Kidney (tissue), 14 donors: ENCODE measurements around the gene LIX1L. TPM values are rescaled to one million over a fixed set of nuclear protein-coding genes. Genes with fewer than 3 reads are reported as not detected.

Experiments
- DNase-seq, 5 donors: peaks; one replicate each; pipeline ENCODE4 v3.0.0-alpha.2; 2013 to 2020
- FAIRE-seq: peaks from 2 replicates; lab custom pipeline; 2012; peaks lifted over from hg19 to GRCh38; lab: Jason Lieb, UNC
- H3K27ac ChIP-seq, 2 donors: one replicate each; pipeline ENCODE4 v1.7.0; 2013; ENCODE audit warnings: low read depth in 2 of 2, low read length in 2 of 2, inconsistent platforms in 1 of 2
- H3K27me3 ChIP-seq: one replicate; pipeline ENCODE4 v1.7.1; 2013; ENCODE audit warnings: low read length, inconsistent platforms; ENCODE audit not compliant: control insufficient read depth, insufficient read depth
- H3K36me3 ChIP-seq, 3 donors: one replicate each; pipeline versions ENCODE4 v1.7.0 to v1.7.1; 2013; ENCODE audit warnings: low read length in 3 of 3, control low read depth in 1 of 3, inconsistent platforms in 1 of 3; ENCODE audit not compliant: insufficient read depth in 3 of 3, control insufficient read depth in 2 of 3
- H3K4me1 ChIP-seq, 3 donors: one replicate each; pipeline versions ENCODE4 v1.7.0 to v1.7.1; 2013; ENCODE audit warnings: low read length in 3 of 3, inconsistent platforms in 1 of 3, low read depth in 1 of 3; ENCODE audit not compliant: control insufficient read depth in 2 of 3, insufficient read depth in 2 of 3
- H3K4me3 ChIP-seq, 3 donors: one replicate each; pipeline versions ENCODE4 v1.7.0 to v1.8.1; 2013; ENCODE audit warnings: low read length in 3 of 3, control low read depth in 1 of 3, inconsistent platforms in 1 of 3
- H3K9ac ChIP-seq, 3 donors: one replicate each; pipeline versions ENCODE4 v1.7.0 to v1.7.1; 2013; ENCODE audit warnings: low read length in 3 of 3, control low read depth in 1 of 3, inconsistent platforms in 1 of 3
- H3K9me3 ChIP-seq, 3 donors: one replicate each; pipeline versions ENCODE4 v1.7.0 to v1.7.1; 2013; ENCODE audit warnings: low read length in 3 of 3, control low read depth in 1 of 3, inconsistent platforms in 1 of 3; ENCODE audit not compliant: control insufficient read depth in 2 of 3, insufficient read depth in 1 of 3
- CTCF ChIP-seq: IDR thresholded peaks from 3 replicates; pipeline ENCODE4 v1.5.1; 2012; ENCODE audit warnings: mild to moderate bottlenecking, moderate library complexity, borderline replicate concordance; ENCODE audit not compliant: insufficient read depth; ENCODE audit errors: extremely low read depth
- intact Hi-C: fragments of 100-400 bp; cut with DNase I; formaldehyde crosslinking; loops from one replicate; pipeline ENCODE4 v1.11.1; 2022
- polyA plus RNA-seq: library from polyadenylated mRNA; stranded (reverse); fragments of 350-450 nt; fragmentation: Illumina TruSeq; extraction: RNeasy Lipid Tissue Mini Kit (QIAGEN cat#74804); gene quantifications from one replicate; pipeline ENCODE4 v1.2.3, GENCODE V29; 2014; ENCODE audit warnings: low read depth, low replicate concordance; ENCODE audit not compliant: insufficient read depth
- total RNA-seq: library from RNA; stranded (reverse); fragmentation: NEBNext Ultra II Directional; extraction: Animal tissue kit (Norgen Biotek cat#: 25700); gene quantifications from one replicate; pipeline ENCODE4 v1.2.1, GENCODE V29; 2021
- donor health status: control.
- donor health status: control.
- donor health status: control.
- donor health status: control.
- donor health status: control.
- donor health status: DM: yes; HTN: yes; CAD: no.
- donor health status: Normal renal cell carcinoma (clear cell type).

Gene LIX1L
- total and polyA plus RNA-seq, 2 donors from 2014 or later, result 10.0 to 27.8 TPM

- DNase-seq (peak in 1 of 5 donors; percentile 58), FAIRE-seq (no peak)
- H3K4me1 ChIP-seq, result peaks cover 20 to 49% (median 45%) of the 10 kb centered on the region in 3 donors
- H3K27ac ChIP-seq, result peak overlapping the region; percentile 92 to 94
- H3K9ac ChIP-seq, result peak overlapping the region in 2 of 3 donors; percentile 34 to 49
- TF ChIP-seq CTCF, result no peak
- intact Hi-C loops, result no loop called here
- no peaks in the 10 kb centered on the region for H3K36me3 ChIP-seq
- no peaks in the 10 kb centered on the region for H3K9me3 ChIP-seq
- no peaks in the 10 kb centered on the region for H3K27me3 ChIP-seq
- H3K4me3 ChIP-seq, result peak overlapping the region; percentile 0 to 37 (median 30)
These were observed 22.1 kb upstream of the LIX1L start for GRCh38 chr1:145979746-145980456.

DNA sequence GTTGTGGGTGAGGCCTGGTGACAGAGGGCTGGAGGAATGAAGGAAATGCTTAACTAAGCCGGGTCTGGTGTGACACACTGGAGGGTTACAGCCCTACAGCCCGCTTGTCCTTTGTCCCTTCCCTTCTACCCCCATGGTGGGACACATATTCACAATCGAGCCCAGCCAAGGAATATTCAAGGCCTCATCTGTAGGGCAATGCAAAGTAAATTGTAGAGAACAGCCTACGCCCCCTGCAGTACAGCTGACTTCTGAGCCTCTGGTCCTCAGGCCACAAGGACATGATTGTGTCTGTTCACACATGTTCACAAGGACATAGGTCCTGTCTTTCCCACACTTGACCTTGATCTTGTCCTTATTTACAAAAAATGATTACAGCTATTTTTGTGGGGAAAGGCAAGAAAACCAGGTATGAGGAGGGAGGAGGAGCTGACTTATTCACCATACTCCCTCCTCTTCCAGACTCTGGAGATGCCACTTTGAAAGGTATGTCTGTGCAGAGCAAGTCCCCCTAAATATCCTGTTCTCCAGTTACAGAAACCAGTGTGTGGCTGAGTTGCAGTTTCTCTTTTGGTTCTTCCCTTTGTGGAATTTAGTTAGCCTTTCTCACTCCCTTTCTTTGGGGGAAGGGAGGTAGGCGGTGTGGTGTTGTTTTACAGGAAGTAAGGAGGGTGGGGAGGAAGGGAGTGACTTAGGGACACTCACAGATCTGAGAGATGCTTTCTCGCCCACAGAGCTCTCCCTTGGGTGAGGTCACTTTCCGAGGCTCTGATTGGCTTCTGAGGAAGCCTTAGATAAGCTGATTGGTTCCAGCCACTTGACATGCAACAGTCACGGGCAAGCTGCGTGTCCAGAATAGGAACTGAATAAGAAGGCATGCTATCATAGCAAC lies 21.3 kb upstream of the LIX1L start:
- Histone ChIP-seq H3K27ac (peak overlapping the region; percentile 92 to 94), H3K9ac (peak overlapping the region; percentile 31 to 87 (median 63)), H3K9me3 (no peaks in the 10 kb centered on the region), H3K27me3 (no peaks in the 10 kb centered on the region), H3K4me1 (peaks cover 20 to 46% (median 45%) of the 10 kb centered on the region in 3 donors), H3K36me3 (no peaks in the 10 kb centered on the region), H3K4me3 (peak overlapping the region; percentile 37 to 43 (median 39))
- intact Hi-C loops, result no loop called here
- no peak for TF ChIP-seq CTCF
- peak; percentile 95 to 100 (median 96) for DNase-seq
- FAIRE-seq, result peak; percentile 45

- Histone ChIP-seq H3K4me1 (peaks cover 20 to 45% (median 43%) of the 10 kb centered on the region in 3 donors), H3K36me3 (no peaks in the 10 kb centered on the region), H3K27me3 (no peaks in the 10 kb centered on the region), H3K9ac (peak overlapping the region; percentile 31 to 87 (median 63)), H3K9me3 (no peaks in the 10 kb centered on the region), H3K27ac (peak overlapping the region; percentile 92 to 94), H3K4me3 (peak overlapping the region in 1 of 3 donors; percentile 43)
- FAIRE-seq (no peak), DNase-seq (no peak)
- intact Hi-C loops, result no loop called here
- TF ChIP-seq CTCF, result no peak
These were observed 20.6 kb upstream of the LIX1L start for GRCh38 chr1:145978471-145978853.
